Left lung (tissue), 14 donors: ENCODE results near the gene IL2. TPM values are rescaled to one million over a fixed set of nuclear protein-coding genes. Genes with fewer than 3 reads are reported as not detected.

Source experiments
- ATAC-seq: fragments of 200-7000 bp; cut with Tn5 transposase; one replicate; pipeline ENCODE4 v1.9.1; 2020; ENCODE audit warnings: moderate library complexity
- DNase-seq, 4 donors: peaks; one replicate each; pipeline ENCODE4 v3.0.0-alpha.2; 2013 to 2020
- H3K27ac ChIP-seq, 2 donors: fragments of 200-600 bp; sonication (generic) in 1 of 2; one replicate each; pipeline versions ENCODE4 v1.5.0 to v1.8.0; 2020 to 2021
- H3K27me3 ChIP-seq, 2 donors: fragments of 200-600 bp; sonication (generic) in 1 of 2; one replicate each; pipeline versions ENCODE4 v1.5.0 to v1.8.0; 2020 to 2021
- H3K36me3 ChIP-seq, 2 donors: fragments of 200-600 bp; sonication (generic) in 1 of 2; one replicate each; pipeline versions ENCODE4 v1.5.0 to v1.8.0; 2020 to 2021
- H3K4me1 ChIP-seq, 2 donors: fragments of 200-600 bp; one replicate each; pipeline ENCODE4 v1.8.0; 2021
- H3K4me3 ChIP-seq, 2 donors: fragments of 200-600 bp; sonication (generic) in 1 of 2; one replicate each; pipeline versions ENCODE4 v1.5.0 to v1.8.0; 2020 to 2021; ENCODE audit warnings: mild to moderate bottlenecking in 1 of 2
- H3K9me3 ChIP-seq, 2 donors: fragments of 200-600 bp; sonication (generic) in 1 of 2; one replicate each; pipeline versions ENCODE4 v1.5.0 to v1.8.0; 2020 to 2021
- intact Hi-C, 2 donors: fragments of 100-400 bp; cut with DNase I; formaldehyde crosslinking; loops; one replicate each; pipeline versions ENCODE4 v1.11.2 to v1.14.2; 2022
- long read RNA-seq, 12 donors: library from polyadenylated mRNA in 2 of 12; unstranded in 2 of 12; transcript quantifications; one replicate each; pipeline ENCODE4 v2.0.0 and lab custom pipeline, GENCODE V29; 2019 to 2026
- polyA plus RNA-seq, 6 donors: library from polyadenylated mRNA; unstranded; fragments of 120-200 nt; gene quantifications; one replicate each; pipeline ENCODE4 v1.2.1, GENCODE V29; 2013; ENCODE audit not compliant: insufficient read length in 6 of 6
- total RNA-seq, 2 donors: library from RNA; stranded (reverse); fragmentation: NEBNext Ultra II Directional; extraction: Animal tissue kit (Norgen Biotek cat#: 25700); gene quantifications; one replicate each; pipeline ENCODE4 v1.2.1, GENCODE V29; 2021
- TF ChIP-seq, protein P1 (sequence below), 2 donors: fragments of 200-600 bp; sonication (generic) in 1 of 2; IDR thresholded peaks; one replicate each; pipeline versions ENCODE4 v1.5.0 to v1.8.0; 2021; ENCODE audit warnings: antibody characterized with exemption in 2 of 2
- donor health status: DM: no; HTN: yes; CAD: no.
- donor health status: DM: no; HTN: no; CAD: no.

Gene IL2
- not detected for total RNA-seq
- not detected for polyA plus RNA-seq
- long read RNA-seq, donor 1, result 0 reads
- long read RNA-seq, donor 2, result 0 reads
- long read RNA-seq, donor 3, result 0 reads
- long read RNA-seq, donor 4, partial matches to known transcripts, result 0 of 1 reads
- long read RNA-seq, donor 4, other reads (novel, unspliced or antisense), result 1 of 1 reads
- long read RNA-seq, donor 5, result 0 reads
- long read RNA-seq, donor 6, result 0 reads
- long read RNA-seq, donor 7, result 0 reads
- long read RNA-seq, donor 8, result 0 reads
- long read RNA-seq, donor 9, result 0 reads
- long read RNA-seq, donor 10, result 0 reads
- long read RNA-seq, donor 11, result 0 reads
- long read RNA-seq, donor 12, result 0 reads

- H3K9me3 ChIP-seq, result no peaks in the 10 kb centered on the region
- no peaks in the 10 kb centered on the region for H3K36me3 ChIP-seq
- TF ChIP-seq, protein P1, sequence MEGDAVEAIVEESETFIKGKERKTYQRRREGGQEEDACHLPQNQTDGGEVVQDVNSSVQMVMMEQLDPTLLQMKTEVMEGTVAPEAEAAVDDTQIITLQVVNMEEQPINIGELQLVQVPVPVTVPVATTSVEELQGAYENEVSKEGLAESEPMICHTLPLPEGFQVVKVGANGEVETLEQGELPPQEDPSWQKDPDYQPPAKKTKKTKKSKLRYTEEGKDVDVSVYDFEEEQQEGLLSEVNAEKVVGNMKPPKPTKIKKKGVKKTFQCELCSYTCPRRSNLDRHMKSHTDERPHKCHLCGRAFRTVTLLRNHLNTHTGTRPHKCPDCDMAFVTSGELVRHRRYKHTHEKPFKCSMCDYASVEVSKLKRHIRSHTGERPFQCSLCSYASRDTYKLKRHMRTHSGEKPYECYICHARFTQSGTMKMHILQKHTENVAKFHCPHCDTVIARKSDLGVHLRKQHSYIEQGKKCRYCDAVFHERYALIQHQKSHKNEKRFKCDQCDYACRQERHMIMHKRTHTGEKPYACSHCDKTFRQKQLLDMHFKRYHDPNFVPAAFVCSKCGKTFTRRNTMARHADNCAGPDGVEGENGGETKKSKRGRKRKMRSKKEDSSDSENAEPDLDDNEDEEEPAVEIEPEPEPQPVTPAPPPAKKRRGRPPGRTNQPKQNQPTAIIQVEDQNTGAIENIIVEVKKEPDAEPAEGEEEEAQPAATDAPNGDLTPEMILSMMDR (IDR thresholded peaks at IDR 0.05), result no peak
- no peaks in the 10 kb centered on the region for H3K27me3 ChIP-seq
- H3K27ac ChIP-seq, result no peak within 1 kb of the TSS
- DNase-seq (no peak), ATAC-seq (no peak)
- H3K4me1 ChIP-seq, result no peaks in the 10 kb centered on the region
- intact Hi-C loops, result no loop called here
- H3K4me3 ChIP-seq, result no peak within 1 kb of the TSS
Observed at GRCh38 chr4:122456231-122457116, at the start of gene IL2. TSS of gene IL2 (minus strand) at chr4:122456725. CDS start at chr4:122456440, 285 bp downstream.

DNA sequence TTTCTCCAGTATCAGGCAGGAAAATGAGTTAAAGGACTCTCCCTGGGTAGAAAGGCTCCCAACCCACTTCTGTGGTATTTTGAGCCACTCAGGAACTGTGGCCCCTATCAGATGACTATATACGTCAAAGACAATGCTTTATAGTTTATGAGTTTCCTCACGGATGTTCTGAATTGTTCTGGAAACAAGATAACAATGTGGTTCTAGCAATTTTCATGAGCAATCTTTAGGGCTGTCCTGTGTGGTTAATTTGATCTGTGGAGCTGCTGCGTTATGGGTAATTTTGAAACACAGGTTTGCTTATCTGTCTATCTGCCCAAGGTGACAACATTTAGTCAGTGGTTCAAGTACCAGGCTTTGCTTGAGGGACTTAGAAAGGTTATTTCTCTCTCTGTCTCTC, 46.7 kb upstream of the IL2 start:
- H3K4me3 ChIP-seq, result no peak overlapping the region
- no peaks in the 10 kb centered on the region for H3K27me3 ChIP-seq
- no peaks in the 10 kb centered on the region for H3K36me3 ChIP-seq
- H3K9me3 ChIP-seq, result no peaks in the 10 kb centered on the region
- ATAC-seq, result no peak
- no peak for DNase-seq
- intact Hi-C loops, result no loop called here
- TF ChIP-seq, protein P1 (IDR thresholded peaks at IDR 0.05), result no peak
- H3K27ac ChIP-seq, result no peak overlapping the region
- no peaks in the 10 kb centered on the region for H3K4me1 ChIP-seq

- H3K9me3 ChIP-seq, result no peaks in the 10 kb centered on the region
- DNase-seq (no peak), ATAC-seq (peak; percentile 57)
- H3K4me1 ChIP-seq, result no peaks in the 10 kb centered on the region
- intact Hi-C loops, result no loop called here
- no peak overlapping the region for H3K27ac ChIP-seq
- H3K36me3 ChIP-seq, result no peaks in the 10 kb centered on the region
- TF ChIP-seq, protein P1 (IDR thresholded peaks at IDR 0.05), result no peak
- no peak overlapping the region for H3K4me3 ChIP-seq
- no peaks in the 10 kb centered on the region for H3K27me3 ChIP-seq
Observed at GRCh38 chr4:122500852-122501501, 44.5 kb upstream of the IL2 start.

GRCh38 chr4:122489061-122489460, 32.5 kb upstream of the IL2 start:
- ATAC-seq (no peak), DNase-seq (no peak)
- H3K9me3 ChIP-seq, result peaks cover 9 to 45% of the 10 kb centered on the region in 2 donors
- H3K27ac ChIP-seq, result no peak overlapping the region
- no peaks in the 10 kb centered on the region for H3K27me3 ChIP-seq
- no peak overlapping the region for H3K4me3 ChIP-seq
- H3K36me3 ChIP-seq, result no peaks in the 10 kb centered on the region
- TF ChIP-seq, protein P1 (IDR thresholded peaks at IDR 0.05), result no peak
- no peaks in the 10 kb centered on the region for H3K4me1 ChIP-seq
- intact Hi-C loops, result no loop called here

DNA sequence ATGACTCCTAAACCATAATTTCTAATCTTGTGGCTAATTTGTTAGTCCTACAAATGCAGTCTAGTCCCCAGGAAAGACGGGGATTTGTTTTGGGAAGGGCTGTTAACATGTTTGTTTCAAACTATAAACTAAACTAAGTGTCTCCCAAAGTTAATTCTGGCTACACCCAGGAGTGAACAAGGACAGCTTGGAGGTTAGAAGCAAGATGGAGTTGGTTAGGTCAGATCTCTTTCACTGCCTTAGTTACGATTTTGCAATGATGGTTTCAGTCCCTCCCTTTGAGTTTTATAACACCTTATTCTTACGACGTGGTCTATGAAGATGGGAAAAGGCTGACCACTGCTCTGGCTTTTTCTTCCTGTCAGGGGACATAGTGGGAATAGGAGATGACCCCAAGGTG, 27.0 kb upstream of the IL2 start:
- DNase-seq, result no peak
- no peaks in the 10 kb centered on the region for H3K4me1 ChIP-seq
- ATAC-seq, result no peak

More for the DNA sequence above, 27.0 kb upstream of the IL2 start:
- H3K27ac ChIP-seq, result no peak overlapping the region
- no peaks in the 10 kb centered on the region for H3K27me3 ChIP-seq
- H3K4me3 ChIP-seq, result no peak overlapping the region
- peaks cover 0 to 14% of the 10 kb centered on the region in 2 donors for H3K9me3 ChIP-seq
- TF ChIP-seq, protein P1 (IDR thresholded peaks at IDR 0.05), result no peak
- intact Hi-C loops, result no loop called here
- H3K36me3 ChIP-seq, result no peaks in the 10 kb centered on the region
